ENCODE data around the gene ADARB2.

GRCh38 chr10:1152386-1153250, 584.7 kb downstream of the ADARB2 start:
- TF ChIP-seq CTCF (IDR thresholded peaks at IDR 0.05) (no peak), POLR2A (IDR thresholded peaks at IDR 0.05) (no peak)
